Stimulated activated effector memory CD8-positive, alpha-beta T cell treated with anti-CD3 and anti-CD28 coated beads, Interleukin-12 subunit alpha, Interleukin-12 subunit beta, amount 100 ng/mL, for 72 hours (primary cell): ENCODE measurements around the gene ITGB4.

ENCODE experiments used
- ATAC-seq: fragments of 150-1000 bp; cut with Tn5 transposase; 2 replicates; pipeline ENCODE4 v1.10.0; 2021
- DNase-seq, 2 donors: peaks; one replicate each; pipeline ENCODE4 v3.0.0; 2021 to 2022; ENCODE audit warnings: low spot score in 2 of 2
- H3K27ac Mint-ChIP-seq: one replicate; pipeline ENCODE4 v1.8.0; 2022; ENCODE audit warnings: mild to moderate bottlenecking, mixed read lengths
- H3K36me3 Mint-ChIP-seq: one replicate; pipeline ENCODE4 v1.8.0; 2022; ENCODE audit warnings: mild to moderate bottlenecking, mixed read lengths
- H3K4me1 Mint-ChIP-seq: one replicate; pipeline ENCODE4 v1.8.0; 2022; ENCODE audit warnings: mixed read lengths
- H3K4me3 Mint-ChIP-seq: one replicate; pipeline ENCODE4 v1.8.0; 2022; ENCODE audit warnings: mild to moderate bottlenecking, mixed read lengths
- H3K9me3 Mint-ChIP-seq: one replicate; pipeline ENCODE4 v1.8.0; 2022; ENCODE audit warnings: mixed read lengths

ITGB4 gene

GRCh38 chr17:75799402-75799801 is 78.1 kb downstream of the ITGB4 start:
- H3K4me1 Mint-ChIP-seq, result peaks cover 6% of the 10 kb centered on the region
- DNase-seq (no peak), ATAC-seq (no peak)
- H3K36me3 Mint-ChIP-seq, result peaks cover 41% of the 10 kb centered on the region
- H3K9me3 Mint-ChIP-seq, result no peaks in the 10 kb centered on the region
- no peak overlapping the region for H3K27ac Mint-ChIP-seq
- no peak overlapping the region for H3K4me3 Mint-ChIP-seq

DNA sequence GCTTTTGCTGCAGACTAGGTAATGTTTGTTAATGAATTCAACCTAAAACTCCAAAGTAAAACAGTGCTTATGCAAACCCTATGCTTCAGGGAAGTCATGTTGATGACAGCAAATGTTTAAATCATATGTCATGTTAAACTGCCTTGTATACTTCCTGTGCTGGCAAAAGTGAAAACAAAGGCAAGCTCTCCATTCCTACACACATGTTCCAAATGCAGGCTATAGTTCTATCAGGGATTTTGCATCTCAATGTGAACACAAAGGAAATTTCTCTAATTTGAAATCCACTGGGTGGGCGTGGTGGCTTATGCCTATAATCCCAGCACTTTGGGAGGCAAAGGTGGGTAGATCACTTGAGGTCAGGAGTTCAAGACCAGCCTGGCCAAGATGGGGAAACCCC is 82.6 kb downstream of the ITGB4 start:
- ATAC-seq (no peak), DNase-seq (no peak)
- Mint-ChIP-seq H3K4me1 (peaks cover 13% of the 10 kb centered on the region), H3K4me3 (no peak overlapping the region), H3K27ac (no peak overlapping the region), H3K36me3 (peaks cover 27% of the 10 kb centered on the region), H3K9me3 (no peaks in the 10 kb centered on the region)

GRCh38 chr17:75806822-75807500 is 85.7 kb downstream of the ITGB4 start:
- no peaks in the 10 kb centered on the region for H3K9me3 Mint-ChIP-seq
- peaks cover 8% of the 10 kb centered on the region for H3K4me1 Mint-ChIP-seq
- peaks cover 30% of the 10 kb centered on the region for H3K36me3 Mint-ChIP-seq
- no peak overlapping the region for H3K27ac Mint-ChIP-seq
- H3K4me3 Mint-ChIP-seq, result no peak overlapping the region
- DNase-seq (no peak), ATAC-seq (no peak)
